GM18870 (cell line): ENCODE data around the gene OPTC.

ENCODE experiments used
- ATAC-seq: cut with Tn5 transposase; IDR thresholded peaks from one replicate; pipeline ENCODE4 v1.9.1; 2021; ENCODE audit warnings: moderate library complexity; ENCODE audit not compliant: unreplicated experiment

OPTC gene

GRCh38 chr1:203556047-203556851, 62.3 kb downstream of the OPTC start:
- no peak for ATAC-seq

GRCh38 chr1:203557390-203557789, 63.4 kb downstream of the OPTC start:
- no peak for ATAC-seq

- ATAC-seq, result no peak
Observed at GRCh38 chr1:203558064-203558760, 64.3 kb downstream of the OPTC start.
